SKM-1 (cell line): ENCODE results near the gene NAMPT.

Source experiments
- DNase-seq: peaks from one replicate; lab custom pipeline; 2025; ENCODE audit not compliant: unreplicated experiment; lab: John Stamatoyannopoulos, UW

NAMPT gene

DNA sequence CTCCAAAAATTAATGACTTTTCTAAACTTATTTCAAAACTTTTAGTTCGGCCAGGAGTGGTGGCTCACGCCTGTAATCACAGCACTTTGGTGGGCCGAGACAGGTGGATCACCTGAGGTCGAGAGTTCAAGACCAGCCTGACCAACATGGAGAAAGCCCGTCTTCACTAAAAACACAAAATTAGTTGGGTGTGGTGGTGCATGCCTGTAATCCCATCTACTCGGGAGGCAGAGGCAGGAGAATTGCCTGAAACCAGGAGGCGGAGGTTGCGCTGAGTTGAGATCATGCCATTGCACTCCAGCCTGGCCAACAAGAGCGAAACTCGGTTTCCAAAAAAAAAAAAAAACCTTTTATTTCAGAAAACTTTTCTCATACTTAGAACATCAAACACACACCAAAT is 8.3 kb downstream of the NAMPT start:
- no peak for DNase-seq

GRCh38 chr7:106273009-106273668 is 11.6 kb downstream of the NAMPT start:
- DNase-seq: no peak

DNA sequence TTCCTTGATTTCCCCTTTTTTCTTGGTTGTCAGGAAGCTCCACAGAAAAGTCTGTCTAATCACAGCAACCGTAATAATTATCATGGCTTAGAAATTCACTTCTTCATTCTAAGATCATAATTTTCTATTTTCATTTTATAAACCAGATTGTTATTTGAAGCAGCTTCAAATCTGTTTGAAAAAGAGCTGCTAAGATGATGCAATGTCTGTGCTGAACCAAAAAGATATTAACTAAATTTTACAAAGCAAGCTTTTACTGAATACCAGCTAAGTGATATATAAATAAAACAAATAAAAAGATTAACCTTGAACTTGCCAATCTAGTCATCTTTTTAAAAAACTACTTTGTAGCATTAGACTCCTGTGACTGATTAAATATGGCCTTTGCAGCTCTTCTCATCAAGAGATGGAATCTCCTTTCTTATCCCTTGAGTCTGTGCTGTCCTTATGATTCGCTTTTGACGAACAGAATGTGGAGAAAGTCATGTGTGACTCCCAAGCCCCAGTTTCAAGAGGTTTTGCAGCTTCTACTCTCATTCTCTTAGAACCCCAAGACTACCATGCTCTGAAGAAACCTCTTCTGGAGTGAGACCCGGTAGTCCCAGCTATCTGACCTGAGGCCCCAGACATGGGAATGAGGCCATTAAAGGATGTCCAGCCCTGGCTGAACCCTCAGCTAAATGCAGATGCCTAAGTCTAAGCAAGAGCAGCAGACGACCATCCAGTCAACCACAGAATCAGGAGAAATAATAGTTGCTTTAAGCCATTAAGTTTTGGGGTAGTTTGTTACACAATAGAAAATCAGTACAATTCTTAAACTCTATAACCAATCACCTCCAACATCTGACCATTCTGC is 14.4 kb downstream of the NAMPT start:
- DNase-seq: no peak

- no peak for DNase-seq
These were observed 15.4 kb downstream of the NAMPT start for GRCh38 chr7:106269254-106269961.

DNA sequence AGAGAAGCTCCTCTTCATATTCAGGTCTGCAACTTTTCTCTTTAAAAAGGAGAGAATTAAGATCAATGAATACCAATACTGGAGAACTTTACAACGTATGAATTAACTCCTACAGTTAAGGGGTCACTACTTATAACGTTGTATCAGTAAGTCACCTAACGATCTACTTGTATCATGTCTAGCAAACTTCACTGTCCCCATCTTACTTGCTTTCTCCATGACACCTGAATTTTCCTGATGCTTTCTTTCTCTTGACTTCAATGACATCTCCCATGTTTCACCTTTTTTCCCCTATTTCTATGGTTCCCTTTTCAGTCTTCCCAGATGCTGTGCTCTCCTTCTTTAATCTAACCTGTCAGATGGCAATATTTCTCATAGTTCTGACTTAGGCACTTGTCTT is 19.6 kb downstream of the NAMPT start:
- DNase-seq: no peak

GRCh38 chr7:106262221-106262881 is 22.4 kb downstream of the NAMPT start:
- DNase-seq: no peak

DNA sequence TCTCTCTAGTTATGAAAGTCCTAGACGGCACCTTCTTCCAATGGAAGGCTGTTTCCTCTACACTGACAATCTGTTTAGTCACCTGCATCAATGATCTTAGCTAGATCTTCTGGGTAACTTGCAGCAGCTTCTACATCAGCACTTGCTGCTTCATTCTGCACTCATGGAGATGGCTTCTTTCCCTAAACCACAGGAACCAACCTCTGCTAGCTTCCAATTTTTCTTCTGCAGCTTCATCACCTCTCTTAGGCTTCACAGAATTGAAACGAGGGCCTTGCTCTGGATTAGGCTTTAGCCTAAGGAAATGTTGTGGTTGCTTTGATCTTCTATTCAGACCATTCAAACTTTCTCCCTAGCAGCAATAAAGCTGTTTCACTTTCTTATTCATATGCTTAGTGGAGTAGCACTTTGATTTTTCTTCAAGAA is 24.6 kb downstream of the NAMPT start:
- DNase-seq: no peak

DNA sequence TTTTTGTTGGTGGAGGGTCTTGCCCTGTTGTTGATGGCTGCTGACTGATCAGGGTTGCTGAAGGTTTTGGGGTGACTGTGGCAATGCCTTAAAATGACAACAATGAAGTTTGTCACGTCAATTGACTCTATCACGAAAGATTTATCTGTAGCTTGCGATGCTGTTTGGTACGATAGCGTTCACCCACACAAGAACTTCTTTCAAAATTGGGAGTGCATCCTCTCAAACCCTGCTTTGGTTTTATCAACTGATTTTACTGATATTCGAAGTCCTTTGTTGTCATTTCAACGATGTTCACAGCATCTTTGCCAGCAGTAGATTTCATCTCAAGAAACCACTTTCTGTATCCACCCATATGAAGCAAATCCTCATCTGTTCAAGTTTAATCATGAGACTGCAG is 26.0 kb downstream of the NAMPT start:
- DNase-seq: no peak

DNA sequence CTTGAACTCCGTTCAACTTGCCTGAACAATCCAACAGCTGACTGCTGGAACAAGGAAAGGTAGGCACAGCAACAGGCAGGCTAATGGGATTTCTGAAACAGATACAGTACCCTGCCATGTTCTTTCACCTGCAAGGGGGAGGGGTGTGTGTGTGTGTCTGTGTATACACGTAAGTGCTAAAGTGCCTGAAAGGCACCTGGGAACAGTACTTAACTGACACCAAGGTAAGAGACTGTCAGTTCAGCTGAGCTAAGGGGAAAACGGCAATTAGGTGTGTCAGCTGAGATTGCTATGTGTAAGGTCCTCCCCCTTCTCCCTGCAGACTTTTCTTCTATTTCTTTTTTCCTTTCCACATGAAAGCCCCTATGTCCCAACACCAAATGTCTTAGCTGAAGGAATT is 27.0 kb downstream of the NAMPT start:
- DNase-seq: no peak

DNA sequence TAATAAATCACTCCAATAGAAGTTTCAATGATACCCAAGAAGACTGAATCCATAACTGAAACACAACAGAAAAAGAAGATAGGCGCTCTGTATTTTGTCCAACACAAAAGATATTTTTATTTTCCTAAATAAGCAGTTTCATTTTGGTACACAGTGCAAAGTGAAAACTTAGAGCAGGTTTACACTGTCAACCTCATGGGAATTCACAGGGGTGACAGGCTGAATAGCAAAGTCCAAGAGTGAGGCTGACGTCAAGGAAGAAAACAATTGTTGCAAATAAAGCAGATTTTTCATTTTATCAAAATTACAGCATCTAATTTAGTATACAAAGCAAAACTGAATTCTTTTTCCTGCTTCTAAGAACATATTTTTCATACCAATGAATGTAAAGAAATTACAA is 28.6 kb downstream of the NAMPT start:
- no peak for DNase-seq

DNA sequence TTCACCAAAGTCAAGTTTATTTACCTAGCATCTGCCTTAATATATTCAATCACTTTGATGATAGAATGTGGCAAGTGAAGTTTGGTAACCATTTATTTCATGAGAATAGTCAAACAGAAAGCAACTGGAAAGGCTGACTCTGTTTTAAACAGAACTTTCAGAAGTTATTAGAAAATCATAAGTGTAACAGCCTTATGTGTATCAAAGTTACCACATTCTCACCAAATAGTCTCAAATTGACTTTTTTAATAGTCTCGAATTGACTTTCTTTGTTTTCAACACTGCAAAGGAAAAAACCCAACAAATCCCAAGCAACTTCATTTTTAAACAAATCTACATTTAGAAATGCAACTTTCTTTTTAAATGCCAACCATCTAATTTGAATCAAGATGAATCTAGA is 29.5 kb downstream of the NAMPT start:
- no peak for DNase-seq

DNA sequence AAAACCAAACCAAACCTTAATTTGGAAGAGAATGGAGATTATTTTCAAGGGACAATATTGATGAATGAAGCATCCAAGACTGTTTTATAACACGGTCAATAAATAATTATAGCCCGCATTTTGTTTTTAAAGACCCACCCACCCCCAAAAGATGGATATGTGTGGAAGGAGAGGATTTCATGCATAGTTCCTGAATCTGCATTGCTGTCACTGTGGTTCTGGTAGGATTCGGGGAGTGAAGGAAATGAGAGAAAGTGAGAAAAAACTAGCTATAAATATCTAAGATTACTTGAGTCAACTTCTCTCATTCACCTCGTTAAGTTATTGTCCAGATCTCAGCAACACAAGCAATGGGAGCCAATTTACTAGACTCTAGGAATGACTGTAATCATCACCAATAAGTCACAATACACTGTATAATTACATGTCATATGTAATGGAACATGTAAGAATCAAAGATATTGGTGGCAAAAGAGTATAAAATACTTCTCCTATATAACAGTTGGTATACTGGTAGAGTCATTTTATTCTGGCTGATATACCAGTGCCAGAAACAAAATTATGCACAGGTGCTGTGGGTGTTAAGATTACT is 30.2 kb downstream of the NAMPT start:
- no peak for DNase-seq

DNA sequence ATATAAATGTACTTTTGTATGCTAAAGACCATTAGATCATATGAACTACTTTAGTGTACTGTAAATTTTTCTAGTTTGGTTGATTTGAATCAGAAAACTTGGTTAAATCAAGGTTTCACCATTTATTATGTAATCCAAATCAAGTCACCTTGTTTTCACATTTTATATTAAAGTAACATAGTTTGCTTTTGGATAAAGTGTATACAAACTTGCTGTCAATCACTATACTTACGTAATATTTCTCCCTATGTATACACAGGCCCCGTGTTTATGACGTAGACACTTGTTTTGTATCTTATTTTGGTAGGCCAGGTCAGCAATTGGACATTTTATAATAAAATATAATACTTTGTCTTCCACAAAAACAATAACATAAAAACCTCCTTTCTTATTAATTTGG is 32.2 kb downstream of the NAMPT start:
- DNase-seq: no peak

GRCh38 chr7:106249488-106249887 is 35.3 kb downstream of the NAMPT start:
- DNase-seq: no peak

GRCh38 chr7:106248600-106248999 is 36.2 kb downstream of the NAMPT start:
- no peak for DNase-seq

DNA sequence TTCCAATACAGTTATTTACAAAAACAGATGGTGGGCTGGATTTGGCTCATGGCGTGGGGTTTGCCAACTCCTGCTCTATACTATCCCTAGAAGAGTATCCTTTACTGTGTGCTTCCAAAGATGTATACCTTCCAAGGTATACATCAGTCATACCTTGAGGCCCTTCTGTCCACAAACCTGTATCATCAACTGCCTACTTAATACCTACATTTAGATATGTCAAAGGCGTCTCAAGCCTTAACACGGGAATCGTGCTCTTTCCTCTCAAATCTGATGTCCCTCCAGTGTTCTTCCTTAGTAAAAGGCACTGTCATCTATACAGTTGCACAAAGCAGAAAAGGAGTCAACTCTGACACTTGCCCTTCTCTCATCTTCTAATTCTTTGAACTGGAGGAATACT is 36.9 kb downstream of the NAMPT start:
- no peak for DNase-seq

- DNase-seq: no peak
These were observed 37.7 kb downstream of the NAMPT start for GRCh38 chr7:106246902-106247711.

DNA sequence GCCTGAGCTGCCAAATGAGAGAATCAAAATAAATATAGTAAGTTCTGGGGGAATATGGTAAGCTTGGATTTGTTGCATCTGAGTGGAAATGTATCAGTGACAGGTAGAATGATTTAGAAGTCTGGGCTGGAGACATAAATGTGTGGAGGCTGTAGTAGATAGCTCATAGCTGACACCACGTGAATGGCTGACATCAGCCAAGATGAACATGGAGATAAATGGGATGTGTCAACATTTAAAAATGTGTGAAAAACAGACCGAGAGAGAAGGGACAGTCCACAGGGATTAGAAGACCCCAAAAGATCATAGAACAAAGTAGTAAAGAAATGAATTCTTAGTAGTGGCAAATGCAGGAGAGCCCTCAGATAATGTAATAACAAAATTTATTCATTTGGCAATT is 40.9 kb downstream of the NAMPT start:
- no peak for DNase-seq

DNA sequence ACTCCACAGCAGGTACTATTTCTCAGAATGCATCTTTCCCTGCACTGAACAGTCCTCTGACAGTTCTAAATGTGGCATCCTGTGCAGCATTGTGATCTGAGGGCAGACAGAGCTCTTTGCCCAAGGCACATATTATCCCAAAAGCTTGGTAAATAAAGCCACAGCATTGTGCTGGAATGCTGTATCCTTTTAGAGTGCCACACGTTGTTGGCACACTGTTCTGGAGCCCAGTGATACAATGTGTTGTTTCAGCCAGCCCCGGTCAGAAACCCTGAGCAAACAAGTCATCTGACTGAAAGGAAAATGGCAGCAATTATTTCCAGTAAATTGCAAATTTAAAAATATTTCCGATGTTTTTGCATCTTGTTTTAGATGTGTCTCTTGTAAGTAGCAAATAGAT is 45.4 kb downstream of the NAMPT start:
- no peak for DNase-seq

GRCh38 chr7:106238830-106239229 is 46.0 kb downstream of the NAMPT start:
- DNase-seq: no peak
